Keratinocyte (primary cell): ENCODE measurements around the gene SNAP25. TPM values are rescaled to one million over a fixed set of nuclear protein-coding genes. Genes with fewer than 3 reads are reported as not detected.

ENCODE experiments used
- DNase-seq: peaks from one replicate; pipeline ENCODE4 v3.0.0-alpha.2; 2011; ENCODE audit warnings: low read depth, missing footprints, low spot score
- FAIRE-seq: peaks from 2 replicates; lab custom pipeline; 2011; peaks lifted over from hg19 to GRCh38; lab: Jason Lieb, UNC
- H2AFZ ChIP-seq: 2 replicates; pipeline ENCODE4 v1.6.0; 2012; ENCODE audit warnings: low read length, control low read depth, inconsistent platforms; ENCODE audit not compliant: control insufficient read depth
- H3K27ac ChIP-seq: 2 replicates; pipeline ENCODE4 v1.5.1; 2011; ENCODE audit warnings: low read length; ENCODE audit not compliant: control insufficient read depth, insufficient read depth
- H3K27me3 ChIP-seq: 3 replicates; pipeline ENCODE4 v1.6.0; 2011; ENCODE audit warnings: low read length; ENCODE audit not compliant: control insufficient read depth, insufficient read depth; ENCODE audit errors: extremely low read depth
- H3K36me3 ChIP-seq, 2 experiments: 2 replicates in 1 of 2; 3 replicates in 1 of 2; pipeline ENCODE4 v1.5.1; 2011; ENCODE audit warnings: low read length in 2 of 2, mild to moderate bottlenecking in 1 of 2; ENCODE audit not compliant: control insufficient read depth in 2 of 2, insufficient read depth in 2 of 2; ENCODE audit errors: extremely low read depth in 1 of 2
- H3K4me1 ChIP-seq: 3 replicates; pipeline ENCODE4 v1.5.1; 2011; ENCODE audit warnings: low read length; ENCODE audit not compliant: control insufficient read depth, insufficient read depth; ENCODE audit errors: extremely low read depth
- H3K4me2 ChIP-seq: 3 replicates; pipeline ENCODE4 v1.6.0; 2011; ENCODE audit warnings: low read depth, low read length; ENCODE audit not compliant: control insufficient read depth, insufficient read depth; ENCODE audit errors: extremely low read depth
- H3K4me3 ChIP-seq, 3 experiments: fragments of 200-600 bp in 1 of 3; sonication (generic) in 1 of 3; 2 replicates in 2 of 3; 3 replicates in 1 of 3; pipeline ENCODE4 v1.5.1; 2011 to 2016; ENCODE audit warnings: low read length in 3 of 3, mild to moderate bottlenecking in 3 of 3, control low read depth in 2 of 3, inconsistent platforms in 1 of 3, low read depth in 1 of 3, mixed read lengths in 1 of 3, mixed run types in 1 of 3, moderate library complexity in 1 of 3; ENCODE audit not compliant: control insufficient read depth in 2 of 3, insufficient read depth in 2 of 3; ENCODE audit errors: extremely low read depth in 1 of 3
- H3K79me2 ChIP-seq: 2 replicates; pipeline ENCODE4 v1.6.0; 2012; ENCODE audit warnings: low read length; ENCODE audit not compliant: control insufficient read depth, insufficient read depth
- H3K9ac ChIP-seq: 3 replicates; pipeline ENCODE4 v1.6.0; 2011; ENCODE audit warnings: low read length; ENCODE audit not compliant: control insufficient read depth, insufficient read depth; ENCODE audit errors: extremely low read depth
- H3K9me1 ChIP-seq: 3 replicates; pipeline ENCODE4 v1.6.0; 2011; ENCODE audit warnings: low read length; ENCODE audit not compliant: control insufficient read depth, insufficient read depth; ENCODE audit errors: extremely low read depth
- H3K9me3 ChIP-seq: 2 replicates; pipeline ENCODE4 v1.5.1; 2012; ENCODE audit warnings: low read depth, low read length; ENCODE audit not compliant: control insufficient read depth
- H4K20me1 ChIP-seq: 3 replicates; pipeline ENCODE4 v1.6.0; 2011; ENCODE audit warnings: low read length; ENCODE audit not compliant: control insufficient read depth, insufficient read depth; ENCODE audit errors: extremely low read depth
- EZH2 ChIP-seq: IDR thresholded peaks from one replicate; pipeline ENCODE4 v1.6.1; 2012; ENCODE audit warnings: inconsistent platforms, mild to moderate bottlenecking, low read length, moderate library complexity
- dilution Hi-C: fragments of 300-500 bp; cut with MboI; formaldehyde crosslinking; loops from one replicate; pipeline ENCODE4 v1.7.0; 2020; ENCODE audit warnings: low sequenced_read_pairs; ENCODE audit not compliant: extremely low pct_ligation_motif_present
- polyA plus RNA-seq, 5 experiments: library from polyadenylated mRNA; depleted of rRNA in 3 of 5; stranded (reverse) in 3 of 5; stranded (forward) in 1 of 5; unstranded in 1 of 5; fragments of >200 nt; gene quantifications; 1 replicate in 1 of 5; 2 replicates in 3 of 5; 3 replicates in 1 of 5; pipeline versions ENCODE4 v1.2.1 to v1.2.3, GENCODE V29; 2011 to 2012; ENCODE audit warnings: missing spikeins in 2 of 5, low read depth in 1 of 5, low replicate concordance in 1 of 5
- TF ChIP-seq, protein P1 (sequence below), 3 experiments: IDR thresholded peaks in 1 of 3; conservative IDR thresholded peaks in 1 of 3; optimal IDR thresholded peaks in 1 of 3; 2 replicates in 2 of 3; 3 replicates in 1 of 3; pipeline versions ENCODE3 to v1.5.1; 2011; ENCODE audit warnings: low read length in 3 of 3, mild to moderate bottlenecking in 3 of 3, moderate library complexity in 2 of 3, control low read depth in 1 of 3, inconsistent platforms in 1 of 3; ENCODE audit not compliant: insufficient read depth in 2 of 3; ENCODE audit errors: extremely low read depth in 1 of 3

SNAP25 gene
- polyA plus RNA-seq, 1 donor (not counting 4 experiments of a cell fraction or from before 2014, with no cell fraction given): not detected

DNA sequence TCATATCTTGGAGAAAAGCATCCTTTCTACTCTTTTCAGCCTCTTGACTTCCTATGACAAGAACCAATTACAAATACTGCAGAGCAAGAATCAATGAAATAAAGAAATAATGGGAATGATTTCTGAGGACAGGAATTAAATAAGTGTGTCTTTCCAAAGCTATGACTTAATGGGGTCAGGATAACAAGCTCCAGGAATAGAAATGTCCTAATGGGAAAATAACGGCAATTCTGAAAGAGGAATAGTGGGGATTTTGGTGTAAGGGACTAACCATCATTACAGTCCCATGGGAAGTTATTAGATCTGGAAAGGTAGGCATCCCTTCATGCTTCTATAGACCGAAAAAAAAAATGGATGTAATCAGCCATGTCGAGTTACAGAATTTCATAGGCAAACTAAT is 28.2 kb upstream of the SNAP25 start:
- Histone ChIP-seq H4K20me1 (no peaks in the 10 kb centered on the region), H3K4me2 (no peak overlapping the region), H3K36me3 (no peaks in the 10 kb centered on the region), H3K9ac (no peak overlapping the region), H3K27me3 (no peaks in the 10 kb centered on the region), H3K4me3 (no peak overlapping the region), H3K79me2 (no peaks in the 10 kb centered on the region), H3K4me1 (no peaks in the 10 kb centered on the region), H2AFZ (no peak overlapping the region), H3K9me1 (no peaks in the 10 kb centered on the region), H3K27ac (no peak overlapping the region), H3K9me3 (no peaks in the 10 kb centered on the region)
- no peak for TF ChIP-seq EZH2
- TF ChIP-seq, protein P1, sequence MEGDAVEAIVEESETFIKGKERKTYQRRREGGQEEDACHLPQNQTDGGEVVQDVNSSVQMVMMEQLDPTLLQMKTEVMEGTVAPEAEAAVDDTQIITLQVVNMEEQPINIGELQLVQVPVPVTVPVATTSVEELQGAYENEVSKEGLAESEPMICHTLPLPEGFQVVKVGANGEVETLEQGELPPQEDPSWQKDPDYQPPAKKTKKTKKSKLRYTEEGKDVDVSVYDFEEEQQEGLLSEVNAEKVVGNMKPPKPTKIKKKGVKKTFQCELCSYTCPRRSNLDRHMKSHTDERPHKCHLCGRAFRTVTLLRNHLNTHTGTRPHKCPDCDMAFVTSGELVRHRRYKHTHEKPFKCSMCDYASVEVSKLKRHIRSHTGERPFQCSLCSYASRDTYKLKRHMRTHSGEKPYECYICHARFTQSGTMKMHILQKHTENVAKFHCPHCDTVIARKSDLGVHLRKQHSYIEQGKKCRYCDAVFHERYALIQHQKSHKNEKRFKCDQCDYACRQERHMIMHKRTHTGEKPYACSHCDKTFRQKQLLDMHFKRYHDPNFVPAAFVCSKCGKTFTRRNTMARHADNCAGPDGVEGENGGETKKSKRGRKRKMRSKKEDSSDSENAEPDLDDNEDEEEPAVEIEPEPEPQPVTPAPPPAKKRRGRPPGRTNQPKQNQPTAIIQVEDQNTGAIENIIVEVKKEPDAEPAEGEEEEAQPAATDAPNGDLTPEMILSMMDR (optimal IDR thresholded peaks at IDR 0.05 in 1 of 3, IDR thresholded peaks at IDR 0.05 in 1 of 3, conservative IDR thresholded peaks at IDR 0.05 in 1 of 3; ENCODE audit: extremely low read depth in 1 of 3, insufficient read depth in 2 of 3, low read length in 3 of 3): no peak
- dilution Hi-C loops: no loop called here
- DNase-seq (no peak), FAIRE-seq (no peak)

DNA sequence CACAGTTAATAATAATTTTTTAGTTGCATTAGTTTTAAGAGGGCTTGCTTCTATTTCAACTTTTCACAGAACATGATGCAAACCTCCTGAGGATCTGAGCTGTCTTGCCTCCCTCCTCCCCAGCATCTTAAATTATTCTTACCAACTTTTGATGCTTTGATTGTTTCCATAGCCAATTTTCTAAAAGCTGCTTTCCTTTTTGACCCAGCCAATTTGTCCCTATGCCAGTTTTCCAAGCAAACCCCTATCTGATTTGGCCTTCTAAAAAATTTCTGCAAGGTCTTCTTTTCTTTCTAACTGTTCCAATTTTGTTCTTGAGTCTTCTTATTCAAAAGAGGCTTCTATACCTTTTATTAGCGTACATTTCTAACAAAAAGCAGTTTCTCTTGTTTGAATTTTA is 26.5 kb upstream of the SNAP25 start:
- DNase-seq (no peak), FAIRE-seq (no peak)
- no peaks in the 10 kb centered on the region for H3K27me3 ChIP-seq
- H3K4me1 ChIP-seq: no peaks in the 10 kb centered on the region
- H3K9me3 ChIP-seq: no peaks in the 10 kb centered on the region
- H3K27ac ChIP-seq: no peak overlapping the region
- no peak overlapping the region for H3K9ac ChIP-seq
- no peaks in the 10 kb centered on the region for H3K36me3 ChIP-seq
- H3K4me2 ChIP-seq: no peak overlapping the region
- H3K79me2 ChIP-seq: no peaks in the 10 kb centered on the region
- H3K9me1 ChIP-seq: no peaks in the 10 kb centered on the region
- no peak for TF ChIP-seq EZH2
- TF ChIP-seq, protein P1 (optimal IDR thresholded peaks at IDR 0.05 in 1 of 3, IDR thresholded peaks at IDR 0.05 in 1 of 3, conservative IDR thresholded peaks at IDR 0.05 in 1 of 3; ENCODE audit: extremely low read depth in 1 of 3, insufficient read depth in 2 of 3, low read length in 3 of 3): no peak
- dilution Hi-C loops: no loop called here
- no peak overlapping the region for H2AFZ ChIP-seq
- no peak overlapping the region for H3K4me3 ChIP-seq
- H4K20me1 ChIP-seq: no peaks in the 10 kb centered on the region
